Stimulated activated CD4-positive, alpha-beta T cell treated with anti-CD3 and anti-CD28 coated beads, Interleukin-4, amount 100 ng/mL, for 1 hour (primary cell): ENCODE data around the gene OSBPL7.
A peak's percentile ranks its signal among the peaks of the same experiment; 100 is the strongest.
"Not testable (repeated sequence)": the region's sequence is repeated elsewhere in the genome, so short reads cannot be mapped to it uniquely, and the experiment has no call there.

Experiments
- DNase-seq: peaks from one replicate; pipeline ENCODE4 v3.0.0-alpha.2; 2020

Gene OSBPL7

DNA sequence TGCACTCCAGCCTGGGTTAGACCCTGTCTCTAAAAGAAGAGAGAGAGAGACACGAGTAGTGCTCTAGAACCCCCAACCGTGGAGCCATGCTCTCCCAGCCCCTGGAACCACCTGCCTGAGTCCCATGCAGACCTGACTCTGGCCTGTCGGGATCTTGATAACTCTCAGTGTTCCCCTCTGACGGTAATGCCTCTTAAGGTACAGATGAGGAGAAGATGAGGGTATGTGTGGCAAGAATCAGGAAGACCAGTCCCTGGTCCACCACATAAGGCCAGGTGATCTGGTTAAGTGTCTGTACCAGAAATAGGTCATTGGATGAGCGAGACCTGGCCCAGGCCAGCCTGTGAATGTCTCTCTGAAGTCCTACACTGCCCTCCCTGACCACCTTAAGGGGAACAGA, 18.4 kb downstream of the OSBPL7 start:
- no peak for DNase-seq

DNA sequence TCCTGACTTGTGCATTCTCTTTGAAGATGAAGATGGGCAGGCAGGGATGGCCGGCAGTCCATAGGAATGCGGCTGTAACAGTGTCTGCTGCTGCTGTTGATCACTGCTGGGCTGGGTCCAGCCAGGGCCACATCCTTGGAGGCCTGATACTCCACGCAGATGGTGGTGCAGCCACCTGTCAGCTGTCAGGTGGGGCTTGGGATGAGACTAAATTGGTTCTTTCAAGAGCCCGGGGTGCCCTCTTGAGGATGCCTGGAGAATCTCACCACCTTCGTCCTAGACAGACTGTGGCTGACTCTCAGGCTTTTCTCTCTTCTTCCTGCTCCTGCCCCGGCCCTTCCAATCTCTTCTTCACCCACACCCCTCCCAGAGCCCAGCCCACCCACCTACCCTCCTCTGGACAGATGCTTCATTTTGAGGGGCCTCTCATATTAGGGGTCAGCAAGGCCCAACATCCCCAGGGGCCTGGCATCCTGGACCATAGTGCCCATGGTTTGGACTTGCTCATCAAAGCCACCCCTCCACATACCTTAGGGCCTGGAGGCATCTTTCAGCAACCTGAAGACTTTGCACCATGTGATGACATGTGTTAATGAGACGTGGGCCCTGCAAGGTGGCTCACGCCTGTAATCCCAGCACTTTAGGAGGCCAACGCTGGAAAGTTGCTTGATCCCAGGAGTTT, 19.1 kb downstream of the OSBPL7 start:
- DNase-seq = peak; percentile 62

DNA sequence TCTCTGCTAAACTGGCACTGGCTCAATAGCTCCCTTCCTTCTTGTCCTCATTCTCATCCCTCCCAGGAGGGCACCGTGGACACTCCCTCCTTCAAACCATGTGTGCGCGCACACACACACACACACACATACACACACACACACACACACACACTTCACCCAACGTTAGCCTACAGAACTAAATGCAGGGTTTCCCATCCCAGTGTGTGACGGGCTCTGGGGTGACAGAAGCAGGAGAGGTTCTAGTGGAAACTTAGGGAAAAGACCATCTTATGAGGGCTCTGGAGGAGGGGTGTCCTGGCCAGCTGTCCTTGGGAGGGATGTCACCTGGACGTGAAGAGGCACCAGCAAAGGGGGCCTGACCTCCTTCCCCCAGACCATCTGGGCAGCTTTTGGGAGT, 19.7 kb downstream of the OSBPL7 start:
- no peak for DNase-seq

- DNase-seq = no peak
Measured at GRCh38 chr17:47801176-47801765, 20.3 kb downstream of the OSBPL7 start.

DNA sequence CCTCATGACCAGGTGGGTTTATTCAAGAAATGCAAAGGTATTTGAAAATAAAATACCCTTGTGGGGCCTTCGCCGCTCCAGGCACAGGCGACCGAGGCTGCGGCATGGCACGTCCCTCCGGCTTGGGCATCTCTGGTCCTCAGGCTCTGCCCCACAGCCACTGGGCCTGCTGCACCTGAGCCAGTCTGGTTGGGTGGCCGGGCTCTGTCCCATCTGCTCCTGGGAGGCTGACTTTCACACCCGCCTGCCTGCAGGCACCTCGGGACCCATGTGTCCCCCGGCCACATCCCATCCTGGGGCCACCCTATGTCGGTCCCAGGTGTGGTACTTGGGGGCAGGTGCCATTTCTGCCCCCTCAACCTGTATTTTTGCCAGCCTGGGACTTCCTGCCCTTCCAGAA, 20.9 kb downstream of the OSBPL7 start:
- DNase-seq = no peak

DNA sequence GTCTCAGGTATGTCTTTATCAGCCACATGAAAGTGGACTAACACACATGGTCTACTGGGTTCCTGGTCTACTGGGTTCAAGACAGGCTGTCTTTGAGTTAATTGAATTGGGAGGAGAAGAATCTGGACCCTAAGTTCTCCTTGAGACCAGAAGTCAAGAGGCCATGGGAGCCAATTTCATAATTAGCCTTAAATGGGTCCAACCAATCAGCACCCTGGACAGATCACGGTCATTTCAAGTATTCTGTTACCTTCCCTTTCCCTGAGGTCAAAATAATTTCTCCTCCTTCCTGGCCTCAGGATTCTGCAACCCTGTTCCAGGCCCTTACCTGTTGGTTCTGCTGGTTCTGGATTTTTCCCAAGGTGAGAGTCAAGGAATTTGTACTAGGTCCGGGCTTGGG, 23.8 kb downstream of the OSBPL7 start:
- DNase-seq = no peak

DNA sequence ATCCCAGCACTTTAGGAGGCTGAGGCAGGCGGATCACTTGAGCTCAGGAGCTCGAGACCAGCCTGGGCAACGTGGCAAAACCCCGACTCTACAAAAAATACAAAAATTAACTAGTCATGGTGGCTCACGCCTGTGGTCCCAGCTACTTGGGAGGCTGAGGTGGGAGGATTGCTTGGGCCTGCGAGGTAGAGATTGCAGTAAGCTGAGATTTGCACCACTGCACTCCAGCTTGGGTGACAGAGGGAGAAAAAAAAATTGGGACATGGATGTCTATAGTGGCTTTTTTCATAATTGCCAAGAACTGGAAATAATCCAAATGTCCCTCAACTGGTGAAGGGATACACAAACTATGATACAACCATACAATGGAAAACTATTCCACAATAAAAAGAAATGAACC, 28.6 kb downstream of the OSBPL7 start:
- no peak for DNase-seq

- DNase-seq = no peak
Measured at GRCh38 chr17:47792457-47792856, 29.1 kb downstream of the OSBPL7 start.

GRCh38 chr17:47791025-47791424, 30.6 kb downstream of the OSBPL7 start:
- no peak for DNase-seq

GRCh38 chr17:47789611-47790561, 31.7 kb downstream of the OSBPL7 start:
- peak; percentile 61 for DNase-seq

DNA sequence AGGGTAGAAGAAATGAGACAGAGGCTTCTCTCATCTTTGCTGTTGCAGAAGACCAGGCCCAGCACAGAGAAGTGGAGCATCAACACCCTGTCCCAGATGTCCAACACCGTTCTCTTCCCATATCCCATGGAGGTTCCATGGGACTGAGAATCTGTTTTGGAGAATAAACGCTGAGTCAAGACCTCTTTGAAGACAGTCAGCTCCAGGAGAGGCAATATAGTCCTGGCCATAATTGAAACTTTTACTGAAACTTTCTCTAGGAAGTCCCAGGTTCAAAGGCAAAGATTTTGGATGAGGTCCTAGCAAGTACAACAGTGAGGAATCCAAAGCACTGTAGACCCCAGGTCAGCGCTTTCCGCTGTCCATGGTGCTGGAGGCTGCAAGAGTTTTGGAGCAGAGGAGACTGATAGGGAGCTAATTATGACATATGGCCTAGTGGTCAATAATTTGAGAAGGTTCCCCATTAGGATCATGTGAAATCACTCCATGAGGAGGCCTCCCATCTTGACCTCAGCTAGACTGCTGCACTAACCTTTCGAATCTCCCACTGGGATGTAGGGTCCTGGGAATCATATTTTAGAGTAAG, 36.0 kb downstream of the OSBPL7 start:
- DNase-seq = peak; percentile 19

DNA sequence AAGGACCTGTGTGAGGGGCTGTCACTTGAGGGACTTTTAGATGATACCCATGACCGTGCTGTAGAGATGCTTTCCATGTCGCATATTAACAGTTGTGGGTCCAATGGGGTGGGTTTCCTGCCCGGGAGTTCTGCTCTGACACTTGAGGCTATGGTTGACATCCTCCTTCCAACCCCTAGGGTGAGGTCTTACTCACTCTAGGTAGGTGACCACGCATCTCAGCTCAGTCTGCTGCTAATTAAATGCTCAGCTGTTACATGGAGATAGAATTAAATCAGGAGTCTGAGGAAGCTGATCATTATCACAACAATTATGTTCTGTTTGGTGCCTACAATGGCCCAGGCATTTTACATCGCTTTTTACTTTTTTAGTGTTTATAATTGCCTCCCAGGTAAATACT, 40.2 kb downstream of the OSBPL7 start:
- no peak for DNase-seq

- no peak for DNase-seq
Measured at GRCh38 chr17:47778184-47778635, 43.4 kb downstream of the OSBPL7 start.

DNA sequence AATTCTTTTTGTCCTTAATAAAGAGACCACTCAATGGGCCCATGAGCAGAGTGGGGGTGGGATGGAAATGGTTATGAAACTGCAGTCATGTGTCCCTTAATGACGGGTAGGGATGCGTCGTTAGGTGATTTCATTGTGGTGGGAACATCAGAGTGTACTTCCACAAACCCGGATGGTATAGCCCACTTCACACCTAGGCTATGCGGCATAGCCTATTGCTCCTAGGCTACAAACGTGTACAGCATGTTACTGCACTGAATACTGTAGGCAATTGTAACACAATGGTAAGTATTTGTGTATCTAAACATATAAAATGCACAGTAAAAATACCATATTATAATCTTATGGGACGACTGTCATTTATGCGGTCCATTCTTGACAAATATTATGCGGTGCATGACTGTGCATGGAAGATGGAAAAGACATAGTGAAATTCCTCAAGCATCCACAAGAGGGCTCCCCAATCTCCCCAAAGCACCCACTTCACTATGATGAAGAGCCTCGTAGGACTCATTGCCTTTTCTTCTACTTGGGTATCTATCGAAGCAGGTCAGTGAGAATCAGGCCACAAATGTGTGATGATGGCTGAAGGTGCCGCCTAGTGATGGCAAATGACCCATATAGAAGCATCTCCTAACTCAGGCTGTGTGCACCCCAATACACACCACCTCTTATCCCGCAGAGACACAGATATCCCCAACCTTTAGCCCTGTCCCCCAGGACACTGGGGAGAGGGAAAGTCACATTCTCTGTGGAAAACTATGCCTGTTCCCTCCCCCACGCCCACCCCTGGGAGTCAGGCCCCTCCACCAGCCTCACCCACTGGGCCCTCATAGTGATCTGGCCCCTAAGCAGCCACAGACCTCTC, 45.0 kb downstream of the OSBPL7 start:
- no peak for DNase-seq

- no peak for DNase-seq
Measured at GRCh38 chr17:47774987-47775580, 46.5 kb downstream of the OSBPL7 start.

GRCh38 chr17:47774331-47774730, 47.3 kb downstream of the OSBPL7 start:
- no peak for DNase-seq

DNA sequence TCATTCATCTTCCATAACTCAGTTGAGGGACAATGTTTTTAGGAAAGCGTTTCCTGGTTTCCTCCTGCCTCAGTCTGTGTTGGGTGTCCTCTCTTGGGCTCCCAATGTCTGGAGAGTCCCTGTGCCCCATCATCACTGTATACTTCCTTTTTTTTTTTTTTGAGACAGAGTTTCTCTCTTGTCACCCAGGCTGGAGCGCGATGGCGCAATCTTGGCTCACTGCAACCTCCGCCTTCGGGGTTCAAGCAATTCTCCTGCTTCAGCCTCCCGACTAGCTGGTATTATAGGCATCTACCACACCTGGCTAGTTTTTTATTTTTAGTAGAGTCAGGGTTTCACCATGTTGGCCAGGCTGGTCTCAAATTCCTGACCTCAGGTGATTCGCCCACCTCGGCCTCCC, 47.9 kb downstream of the OSBPL7 start:
- not testable (repeated sequence) for DNase-seq

DNA sequence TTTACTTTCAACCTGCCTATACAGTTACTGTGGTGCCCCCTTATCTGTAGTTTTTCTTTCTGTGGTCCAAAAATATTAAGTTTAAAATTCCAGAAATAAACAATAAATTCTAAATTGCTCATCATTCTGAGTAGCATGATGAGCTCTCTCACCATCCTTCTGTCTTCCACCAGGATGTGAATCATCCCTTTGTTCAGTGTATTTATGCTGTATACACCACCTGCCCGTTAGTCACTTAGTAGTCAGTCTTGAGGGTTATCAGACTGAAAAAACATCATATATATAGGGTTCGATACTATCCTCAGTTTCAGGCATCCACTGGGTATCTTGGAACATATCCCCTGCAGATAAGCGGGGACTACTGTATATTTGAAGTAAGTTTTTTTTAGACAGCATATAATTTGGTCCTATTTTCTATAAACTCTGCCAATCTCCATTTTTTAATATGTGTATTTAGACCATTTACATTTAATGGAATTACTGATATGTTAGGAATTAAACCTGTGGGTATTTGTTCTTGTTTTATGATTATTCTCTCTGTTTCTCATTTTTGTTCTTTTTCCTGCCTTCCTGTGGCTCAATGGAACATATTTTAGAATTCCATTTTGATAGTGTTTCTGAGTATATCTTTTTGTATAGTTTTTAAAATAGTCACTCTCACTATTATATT, 57.5 kb downstream of the OSBPL7 start:
- DNase-seq = no peak

- no peak for DNase-seq
Measured at GRCh38 chr17:47762728-47763127, 58.9 kb downstream of the OSBPL7 start.

GRCh38 chr17:47760409-47761140, 61.0 kb downstream of the OSBPL7 start:
- no peak for DNase-seq

- DNase-seq = no peak
Measured at GRCh38 chr17:47757386-47757785, 64.2 kb downstream of the OSBPL7 start.
